Ovary (tissue), 9 donors: ENCODE data around the gene NDC1. TPM values are rescaled to one million over a fixed set of nuclear protein-coding genes. Genes with fewer than 3 reads are reported as not detected.

Source experiments
- DNase-seq, 5 donors: peaks; one replicate each; pipeline ENCODE4 v3.0.0-alpha.2; 2019 to 2020
- H3K27ac ChIP-seq, 2 donors: fragments of 200-600 bp; one replicate each; pipeline versions ENCODE4 v1.5.1 to v1.8.0; 2019 to 2022
- H3K27me3 ChIP-seq: fragments of 200-600 bp; one replicate; pipeline ENCODE4 v1.8.0; 2022
- H3K36me3 ChIP-seq: fragments of 200-600 bp; sonication (generic); one replicate; pipeline ENCODE4 v1.5.1; 2019
- H3K4me1 ChIP-seq: one replicate; pipeline ENCODE4 v1.8.1; 2013; ENCODE audit warnings: mild to moderate bottlenecking, moderate library complexity; ENCODE audit not compliant: insufficient read depth
- H3K4me3 ChIP-seq: fragments of 200-600 bp; sonication (generic); one replicate; pipeline ENCODE4 v1.5.1; 2017
- H3K9me3 ChIP-seq, 2 donors: fragments of 200-600 bp in 1 of 2; sonication (generic) in 1 of 2; one replicate each; pipeline versions ENCODE4 v1.5.1 to v1.8.1; 2013 to 2019; ENCODE audit warnings: mild to moderate bottlenecking in 1 of 2, moderate library complexity in 1 of 2
- CTCF ChIP-seq, 3 donors: fragments of 450-650 bp in 2 of 3; fragments of 200-600 bp in 1 of 3; IDR thresholded peaks; one replicate each; pipeline versions ENCODE4 v1.5.1 to v1.8.0; 2016 to 2022; ENCODE audit warnings: antibody characterized with exemption in 3 of 3, mild to moderate bottlenecking in 1 of 3
- EP300 ChIP-seq: sonication (generic); formaldehyde crosslinking; IDR thresholded peaks from one replicate; pipeline ENCODE4 v1.6.1; 2017; ENCODE audit warnings: antibody characterized with exemption
- POLR2A ChIP-seq: fragments of 450-650 bp; IDR thresholded peaks from one replicate; pipeline ENCODE4 v1.6.1; 2017; ENCODE audit warnings: antibody characterized with exemption, mild to moderate bottlenecking, moderate library complexity
- whole genome bisulfite sequencing, 3 donors: extraction: QIAGEN DNeasy Blood & Tissue Kit in 1 of 3; methylation state at CpG; one replicate each; pipeline versions ENCODE4 v1.1.5 to v1.1.7; 2013 to 2017; 5-methylcytosine and 5-hydroxymethylcytosine counted together
- intact Hi-C, 4 donors: fragments of 100-400 bp; cut with DNase I; formaldehyde crosslinking; loops; one replicate each; pipeline versions ENCODE4 v1.11.0 to v1.15.1; 2022 to 2023
- polyA plus RNA-seq, 2 donors: library from polyadenylated mRNA; stranded (reverse); fragments of 200-250 nt in 1 of 2; fragments of 350-450 nt in 1 of 2; fragmentation: Illumina TruSeq in 1 of 2; extraction: RNeasy Lipid Tissue Mini Kit (QIAGEN cat#74804) in 1 of 2; gene quantifications; one replicate each; pipeline ENCODE4 v1.2.3, GENCODE V29; 2013 to 2014
- total RNA-seq, 7 donors: library from RNA; depleted of rRNA in 2 of 7; stranded (reverse); fragments of >200 nt in 2 of 7; fragmentation: NEBNext Ultra II Directional in 3 of 7; extraction: Animal tissue kit (Norgen Biotek cat#: 25700) in 3 of 7; gene quantifications; one replicate each; pipeline versions ENCODE4 v1.1.0 to v1.2.4, GENCODE V29; 2016 to 2023
- donor health status: DM: no; HTN: no; CAD: no; lungs with moderate emphysema.
- donor health status: DM: no; HTN: no; CAD: no.
- donor health status: Bipolar disorder and iron deficiency.
- donor health status: DM: yes; HTN: yes; CAD: no.
- donor health status: DM: no; HTN: no; CAD: no.
- donor health status: DM: yes; HTN: yes; CAD: no.

The NDC1 gene
- total and polyA plus RNA-seq, 9 donors = 4.3 to 11.9 (median 8.6) TPM

DNA sequence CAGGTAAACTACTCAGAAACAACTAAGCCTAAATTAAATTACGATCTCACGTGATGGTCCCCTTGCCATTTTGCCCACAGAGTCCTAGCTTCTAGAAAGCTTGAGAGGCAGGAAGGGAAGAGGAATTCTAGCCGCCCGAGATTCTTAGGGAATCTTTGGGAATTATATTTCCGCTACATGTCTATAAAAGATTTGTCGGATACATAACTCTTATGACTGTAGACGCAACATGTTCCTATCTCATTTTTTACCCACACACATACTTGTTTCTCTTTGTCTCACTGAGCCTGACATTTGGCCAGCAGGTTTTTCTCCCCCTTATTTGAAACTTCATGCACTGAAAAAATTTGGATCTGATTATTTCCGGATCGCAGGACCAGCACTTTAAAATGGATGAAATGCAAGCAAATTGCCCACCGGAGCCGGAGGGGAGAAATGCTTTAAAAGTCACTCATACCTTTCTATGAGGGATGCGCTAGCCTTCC, 104.6 kb downstream of the NDC1 start:
- DNase-seq = no peak
- Histone ChIP-seq H3K4me3 (no peak overlapping the region), H3K27me3 (no peaks in the 10 kb centered on the region), H3K27ac (no peak overlapping the region), H3K36me3 (no peaks in the 10 kb centered on the region), H3K9me3 (no peaks in the 10 kb centered on the region), H3K4me1 (peaks cover 2% of the 10 kb centered on the region)
- 65 to 82% (median 79%) methylated on average over 12 of the region's 12 CpGs for WGBS, 3 donors
- intact Hi-C loops = no loop called here
- TF ChIP-seq EP300 (no peak), CTCF (IDR thresholded peaks at IDR 0.05) (no peak), POLR2A (no peak)

- Histone ChIP-seq H3K27me3 (no peaks in the 10 kb centered on the region), H3K4me3 (no peak overlapping the region), H3K9me3 (no peaks in the 10 kb centered on the region), H3K27ac (no peak overlapping the region), H3K4me1 (no peaks in the 10 kb centered on the region), H3K36me3 (no peaks in the 10 kb centered on the region)
- 36 to 55% (median 37%) methylated on average over 6 of the region's 6 CpGs for WGBS, 3 donors
- no peak for DNase-seq
- no peak for TF ChIP-seq EP300
- TF ChIP-seq CTCF (IDR thresholded peaks at IDR 0.05) = no peak
- TF ChIP-seq POLR2A = no peak
- intact Hi-C loops = no loop called here
Observed at GRCh38 chr1:53732912-53733317, 105.2 kb downstream of the NDC1 start.

DNA sequence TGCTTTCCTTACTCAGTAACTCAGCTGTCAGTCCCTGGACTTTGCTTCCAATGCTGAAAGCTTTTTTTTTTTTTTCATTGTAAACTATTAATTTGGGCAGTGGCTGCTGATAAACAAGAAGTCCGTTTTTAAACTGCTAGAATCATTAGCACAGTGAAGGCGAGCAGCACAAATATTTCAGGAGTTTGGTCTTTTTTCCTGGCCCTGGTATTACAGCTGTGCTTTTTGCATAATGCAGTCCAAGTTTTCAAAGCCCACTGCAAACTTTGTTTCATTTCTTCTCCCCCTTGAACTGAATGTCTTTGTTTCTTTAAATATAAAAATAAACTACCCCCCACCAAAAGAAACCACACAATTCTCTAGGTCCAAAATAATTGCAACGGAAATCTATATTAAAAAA, 105.7 kb downstream of the NDC1 start:
- no peak overlapping the region for H3K27ac ChIP-seq
- H3K4me3 ChIP-seq = no peak overlapping the region
- DNase-seq = no peak
- no peaks in the 10 kb centered on the region for H3K9me3 ChIP-seq
- intact Hi-C loops = no loop called here
- H3K27me3 ChIP-seq = no peaks in the 10 kb centered on the region
- no peaks in the 10 kb centered on the region for H3K4me1 ChIP-seq
- 19 to 38% (median 24%) methylated on average over 3 of the region's 3 CpGs for WGBS, 3 donors
- no peak for TF ChIP-seq CTCF (IDR thresholded peaks at IDR 0.05)
- no peak for TF ChIP-seq EP300
- no peak for TF ChIP-seq POLR2A
- H3K36me3 ChIP-seq = no peaks in the 10 kb centered on the region

- H3K27me3 ChIP-seq = no peaks in the 10 kb centered on the region
- 80 to 89% (median 86%) methylated on average over 8 of the region's 8 CpGs for WGBS, 3 donors
- no peak for DNase-seq
- H3K4me3 ChIP-seq = no peak overlapping the region
- H3K36me3 ChIP-seq = no peaks in the 10 kb centered on the region
- no peaks in the 10 kb centered on the region for H3K4me1 ChIP-seq
- TF ChIP-seq POLR2A (no peak), EP300 (no peak), CTCF (IDR thresholded peaks at IDR 0.05) (no peak)
- no peaks in the 10 kb centered on the region for H3K9me3 ChIP-seq
- intact Hi-C loops = no loop called here
- no peak overlapping the region for H3K27ac ChIP-seq
Observed at GRCh38 chr1:53731779-53732305, 106.3 kb downstream of the NDC1 start.
